Measurements from ENCODE around the gene TRMT2A.

TRMT2A gene

DNA sequence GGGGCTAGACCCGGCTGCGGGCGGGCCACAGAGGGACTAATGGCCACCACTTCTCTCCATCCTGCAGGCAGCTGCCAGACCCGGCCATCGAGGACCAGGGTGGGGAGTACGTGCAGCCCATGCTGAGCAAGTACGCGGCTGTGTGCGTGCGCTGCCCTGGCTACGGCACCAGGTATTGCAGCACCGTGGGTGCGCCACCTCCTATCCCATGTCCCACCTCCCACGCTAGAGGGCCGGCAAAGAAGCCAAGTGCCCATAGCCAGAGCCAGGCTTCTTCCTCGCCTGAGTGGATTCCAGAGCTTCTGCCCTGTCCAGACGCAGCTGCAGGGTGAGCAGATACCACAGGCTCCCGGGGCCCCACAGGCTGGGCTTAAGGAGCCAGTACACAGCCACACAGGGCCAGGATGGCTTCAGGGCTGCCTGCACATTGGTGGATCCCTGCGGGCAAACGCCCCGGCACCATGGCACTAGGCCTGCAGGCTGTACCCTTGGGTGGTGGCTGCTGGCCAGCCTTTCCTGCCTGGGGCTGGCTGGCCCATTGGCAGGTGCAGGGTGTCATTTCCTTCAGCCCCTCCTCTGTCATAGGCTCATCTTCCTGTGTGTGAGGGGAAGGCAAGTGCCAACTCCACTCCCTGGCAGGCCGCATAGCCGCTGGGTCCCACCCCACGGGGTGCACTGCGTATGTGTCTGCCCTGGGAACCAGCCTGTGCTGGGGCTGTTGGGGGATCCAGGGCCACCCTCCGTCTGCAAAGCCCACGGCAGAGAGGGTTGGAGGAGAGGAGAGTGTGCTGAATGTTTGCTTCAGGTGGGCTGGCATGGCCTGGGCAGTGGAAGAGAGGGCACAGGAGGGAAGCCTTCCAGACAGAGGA, 53.5 kb downstream of the TRMT2A start:
- DNase-seq (ENCODE audit: low spot score), result no peak

DNA sequence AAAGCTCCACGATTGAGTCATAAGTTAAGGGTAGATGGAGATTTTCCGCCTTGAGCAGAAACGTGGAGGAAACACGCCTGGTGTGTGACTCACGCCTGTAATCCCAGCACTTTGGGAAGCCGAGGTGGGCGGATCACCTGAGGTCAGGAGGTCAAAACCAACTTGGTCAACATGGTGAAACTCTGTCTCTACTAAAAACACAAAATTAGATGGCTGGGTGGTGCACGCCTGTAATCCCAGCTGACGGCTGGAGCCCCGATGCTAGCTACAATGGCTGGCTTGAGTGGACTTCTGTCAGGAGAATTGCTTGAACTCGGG, 54.3 kb downstream of the TRMT2A start:
- DNase-seq (ENCODE audit: low spot score), result no peak

DNA sequence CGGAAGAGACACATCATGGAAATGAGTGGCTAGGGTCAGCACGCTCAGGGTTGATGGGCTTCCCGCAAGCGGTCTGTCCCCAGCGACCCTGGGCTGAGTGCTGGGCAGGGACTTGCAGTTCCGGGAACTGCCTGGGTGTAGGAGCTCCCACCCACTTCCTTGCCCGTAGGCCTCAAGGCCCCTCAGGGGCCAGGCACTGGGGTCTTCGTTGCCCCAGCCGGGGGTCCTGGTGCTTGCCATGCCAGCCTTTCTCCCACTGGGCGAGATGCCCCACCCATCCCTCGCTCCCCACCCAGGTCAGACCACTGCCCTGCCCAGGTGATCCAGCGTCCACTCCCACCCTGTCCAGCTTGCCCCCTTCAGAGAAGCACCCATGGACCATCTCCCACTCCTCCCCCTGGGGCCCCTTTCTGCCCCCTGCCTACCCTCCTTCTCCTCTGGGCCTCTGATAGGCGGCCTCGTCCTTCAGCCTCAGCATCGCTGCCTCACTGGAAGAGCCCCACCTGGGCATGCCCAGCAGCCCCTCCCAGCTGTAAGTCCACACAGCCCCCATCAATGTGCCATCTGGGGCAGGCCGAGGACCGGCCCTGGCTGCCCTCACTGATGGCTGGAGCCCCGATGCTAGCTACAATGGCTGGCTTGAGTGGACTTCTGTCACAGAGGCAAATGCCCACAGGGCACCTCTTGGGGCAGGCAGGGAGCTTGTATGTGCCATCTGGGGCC, 54.8 kb downstream of the TRMT2A start:
- DNase-seq (ENCODE audit: low spot score), result no peak

Data from CD4-positive, alpha-beta T cell treated with Interleukin-6 at 100 ng/mL for 8 hours (primary cell).